OCI-M1 (cell line): ENCODE measurements around the gene ARL17B.
"Not testable (repeated sequence)": the region's sequence is repeated elsewhere in the genome, so short reads cannot be mapped to it uniquely, and the experiment has no call there.

ENCODE experiments used
- DNase-seq: peaks from one replicate; lab custom pipeline; 2025; lab: John Stamatoyannopoulos, UW

Gene ARL17B

DNA sequence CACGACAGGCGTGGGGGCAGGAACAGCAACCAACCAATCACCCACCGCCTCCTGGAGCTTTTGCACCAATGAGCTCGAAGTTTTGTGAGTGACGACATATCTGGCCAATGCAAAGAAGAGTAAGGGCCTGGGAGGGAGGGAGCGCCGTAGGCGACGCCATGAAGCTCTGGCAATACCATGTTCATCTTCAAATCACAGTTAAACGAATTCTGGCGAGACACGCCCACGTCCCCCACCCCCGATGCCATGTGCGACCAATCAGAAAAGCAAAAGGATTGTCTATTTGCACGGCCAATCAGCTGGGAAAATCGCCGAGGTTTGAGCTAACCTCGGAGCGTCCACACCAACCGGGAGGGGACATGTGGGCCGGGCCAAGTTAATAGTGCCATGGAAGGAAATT, at the start of gene ARL17B:
Gene ARL17B, minus strand, starts transcription at position 12 of the 400 bp plus-strand sequence. CDS start 3,369 bp downstream, outside the sequence.
- not testable (repeated sequence) for DNase-seq

GRCh38 chr17:46409864-46410263, 48.3 kb upstream of the ARL17B start:
- DNase-seq = not testable (repeated sequence)

- DNase-seq = not testable (repeated sequence)
Measured at GRCh38 chr17:46407155-46407554, 45.6 kb upstream of the ARL17B start.

- DNase-seq = not testable (repeated sequence)
Measured at GRCh38 chr17:46401033-46401787, 39.6 kb upstream of the ARL17B start.

DNA sequence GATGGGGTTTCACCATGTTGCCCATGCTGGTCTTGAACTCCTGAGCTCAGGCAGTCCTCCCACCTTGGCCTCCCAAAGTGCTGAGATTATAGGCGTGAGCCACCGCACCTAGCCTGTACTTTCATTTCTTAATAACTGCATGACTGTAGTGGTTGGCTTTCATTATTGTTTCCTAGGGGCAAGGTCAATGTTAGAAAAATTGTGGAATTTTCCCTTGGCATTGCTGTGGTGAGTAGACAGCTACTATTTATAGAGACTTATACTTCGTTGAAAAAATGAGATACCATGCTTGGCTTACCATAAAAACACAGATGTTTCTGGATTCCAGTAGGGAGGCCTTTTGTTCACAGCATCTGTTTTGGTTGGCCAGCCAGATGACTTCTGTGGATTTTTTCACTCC, 39.0 kb upstream of the ARL17B start:
- DNase-seq = not testable (repeated sequence)

GRCh38 chr17:46399993-46400392, 38.4 kb upstream of the ARL17B start:
- not testable (repeated sequence) for DNase-seq

DNA sequence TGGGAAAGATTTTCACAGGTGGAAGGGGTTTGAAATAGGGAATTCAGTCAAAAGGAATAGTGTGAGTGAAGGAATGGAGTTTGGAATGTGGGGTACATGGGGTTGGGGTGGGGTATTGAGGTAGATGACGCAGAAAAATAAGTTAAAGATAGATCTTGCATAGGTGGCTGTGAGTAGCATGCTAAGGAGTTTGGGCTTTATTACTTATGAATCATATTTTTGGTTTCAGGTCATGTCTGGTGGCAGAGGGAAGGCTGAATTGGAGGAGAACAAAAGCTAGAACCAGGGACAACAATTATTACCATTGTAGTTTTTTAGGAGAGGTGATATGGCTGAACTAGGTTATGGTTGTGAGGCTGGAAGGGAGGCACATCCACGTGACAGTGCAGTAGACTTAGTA, 34.7 kb upstream of the ARL17B start:
- DNase-seq = not testable (repeated sequence)

GRCh38 chr17:46393702-46394101, 32.1 kb upstream of the ARL17B start:
- DNase-seq = not testable (repeated sequence)

- DNase-seq = not testable (repeated sequence)
Measured at GRCh38 chr17:46385491-46385890, 23.9 kb upstream of the ARL17B start.

DNA sequence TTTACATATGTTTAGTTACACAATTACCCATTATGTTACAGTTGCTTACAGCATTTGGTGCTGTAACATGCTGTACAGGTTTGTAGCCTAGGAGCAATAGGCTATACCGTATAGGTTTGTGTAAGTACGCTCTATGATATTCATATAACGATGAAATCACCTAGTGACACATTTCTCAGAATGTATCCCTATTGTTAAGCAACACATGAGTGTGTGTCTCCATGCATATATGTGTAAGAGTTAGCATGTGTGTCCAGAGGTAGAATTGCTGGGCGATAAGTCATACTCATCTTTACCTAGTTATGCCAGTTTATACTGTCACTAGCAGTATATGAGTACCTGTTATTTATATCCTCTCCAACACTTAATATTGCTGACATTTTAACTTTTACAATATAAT, 21.6 kb upstream of the ARL17B start:
- DNase-seq = not testable (repeated sequence)

DNA sequence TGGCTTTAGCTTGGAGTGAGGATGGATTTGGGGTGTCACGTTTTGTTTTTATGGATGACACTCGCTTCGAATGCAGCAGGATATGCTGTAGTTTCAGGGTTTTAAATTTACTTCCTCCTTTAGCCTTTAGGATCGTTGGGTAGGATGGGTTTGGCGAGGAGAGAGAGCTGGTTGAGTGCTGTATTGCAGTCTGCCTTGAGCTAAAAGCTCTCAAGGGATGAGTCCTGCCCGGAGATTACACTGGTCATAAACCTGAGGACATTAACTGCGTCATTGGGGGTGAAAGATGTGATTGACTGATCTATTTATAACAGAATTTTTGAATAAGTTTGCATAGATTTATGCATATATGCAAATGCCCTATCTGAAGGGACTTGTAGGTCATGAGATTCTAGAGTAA, 11.9 kb upstream of the ARL17B start:
- DNase-seq = not testable (repeated sequence)

DNA sequence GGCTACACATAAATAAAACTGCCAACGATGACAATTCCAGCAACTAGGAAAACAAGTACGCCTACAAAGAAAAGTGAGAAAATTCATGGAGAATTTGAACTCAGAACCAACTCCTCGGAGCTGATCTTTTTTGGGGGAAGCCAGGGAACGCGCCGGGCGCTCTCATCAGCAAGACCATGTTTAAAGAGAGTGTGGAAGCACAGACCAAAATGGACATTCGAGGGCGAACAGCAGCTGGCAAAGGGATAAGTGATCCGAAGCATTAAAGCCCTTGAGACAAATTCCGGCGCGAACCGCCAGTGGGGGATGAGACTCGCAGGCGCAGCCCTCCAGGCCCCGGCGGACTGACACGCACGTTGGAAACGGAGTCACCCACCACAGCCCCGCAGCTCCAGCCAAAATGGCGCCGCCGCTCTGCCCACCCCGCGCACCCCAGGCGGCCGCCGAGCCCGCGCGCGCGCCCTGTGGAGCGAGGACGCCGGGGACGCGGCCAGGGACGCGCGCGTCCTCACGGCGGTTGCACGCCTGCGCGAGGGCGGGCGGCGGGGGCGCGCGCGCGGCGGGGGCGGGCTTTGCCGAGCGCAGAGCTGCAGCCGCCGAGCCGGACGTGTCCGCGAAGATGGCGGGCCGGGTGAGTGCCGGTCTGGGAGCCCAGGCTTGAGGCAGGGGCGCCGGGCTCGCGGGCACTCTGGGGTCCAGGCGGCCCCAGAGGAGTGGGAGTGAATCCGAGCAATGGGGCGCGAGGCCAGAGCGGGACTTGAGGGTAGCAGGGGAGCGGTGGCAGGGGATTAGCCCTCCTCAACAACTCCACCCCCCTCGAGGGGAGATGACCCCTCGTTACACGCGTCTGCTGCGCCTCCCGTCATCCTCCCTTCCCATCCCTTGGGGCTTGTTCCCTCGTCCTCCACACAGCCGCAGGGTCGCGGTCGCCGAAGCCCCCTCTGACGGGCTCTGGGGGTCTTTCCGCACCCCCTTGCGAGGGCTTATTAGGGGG, 11.0 kb upstream of the ARL17B start:
- not testable (repeated sequence) for DNase-seq

DNA sequence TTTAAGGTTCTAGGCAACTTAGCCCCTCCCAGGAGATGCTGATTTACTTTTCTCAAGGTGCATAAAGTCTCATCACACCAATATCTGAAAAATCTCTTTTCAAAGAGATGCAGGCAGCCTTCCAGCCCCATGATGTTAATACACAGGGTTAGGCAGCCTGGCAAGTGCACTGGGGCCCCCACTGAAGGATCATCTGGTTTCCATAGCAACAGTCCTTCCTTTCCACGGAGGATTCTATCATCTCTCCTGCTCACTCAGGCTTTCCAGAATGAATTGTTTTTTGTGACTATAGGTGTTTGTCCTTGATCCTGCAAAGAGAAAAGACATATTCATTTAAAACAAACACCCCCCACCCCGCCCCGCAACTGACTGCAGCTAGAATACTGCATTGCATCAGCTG, 6.0 kb upstream of the ARL17B start:
- not testable (repeated sequence) for DNase-seq

DNA sequence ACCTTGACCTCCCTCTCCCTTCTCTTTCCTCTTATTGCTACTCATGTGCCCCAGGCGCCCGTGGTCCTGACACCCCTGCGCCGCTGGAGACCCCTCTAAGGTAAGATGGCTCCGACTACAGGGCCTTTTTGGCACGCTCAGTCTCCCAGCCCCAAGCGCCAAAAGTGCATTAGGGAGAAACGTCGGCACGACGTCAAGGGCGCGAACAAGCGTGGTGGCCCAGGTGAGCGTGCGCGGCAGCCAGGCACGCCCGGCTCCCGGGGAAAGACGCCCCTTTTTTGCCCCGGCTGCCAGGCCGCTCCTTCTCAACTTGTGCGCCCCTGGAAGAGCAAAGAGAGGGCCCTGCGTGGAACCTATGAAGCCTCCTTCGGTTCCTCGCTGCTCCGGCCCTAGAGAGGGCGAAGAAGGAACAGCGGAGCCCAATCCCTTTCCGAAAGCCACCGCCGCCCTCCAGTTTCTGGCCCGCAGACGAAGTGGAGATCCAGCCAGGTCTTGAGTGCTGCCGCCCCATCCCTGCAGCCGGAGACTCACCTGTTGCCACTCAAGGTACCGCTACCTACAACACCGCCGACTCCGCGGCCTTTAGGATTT, 326 bp downstream of the ARL17B start:
- DNase-seq = not testable (repeated sequence)

DNA sequence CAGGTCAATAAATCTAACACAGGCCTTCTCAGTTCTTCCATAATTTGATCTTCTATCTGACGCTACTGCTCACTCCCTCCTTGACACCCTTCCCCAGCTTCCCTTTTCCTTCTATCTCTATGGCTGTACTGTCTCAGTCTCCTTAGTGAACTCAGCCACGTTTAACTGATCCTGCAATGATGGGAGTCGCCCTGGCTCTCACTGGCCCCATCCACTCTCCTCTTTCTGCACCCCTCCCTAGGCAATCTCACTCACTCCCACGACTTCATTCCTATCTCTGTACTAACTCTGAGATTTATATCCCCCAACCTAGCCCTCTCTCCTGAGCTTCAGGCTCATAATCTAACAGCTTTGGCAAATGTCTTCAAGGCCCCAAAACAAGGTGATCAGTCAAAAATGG, 7.7 kb downstream of the ARL17B start:
- DNase-seq = not testable (repeated sequence)

DNA sequence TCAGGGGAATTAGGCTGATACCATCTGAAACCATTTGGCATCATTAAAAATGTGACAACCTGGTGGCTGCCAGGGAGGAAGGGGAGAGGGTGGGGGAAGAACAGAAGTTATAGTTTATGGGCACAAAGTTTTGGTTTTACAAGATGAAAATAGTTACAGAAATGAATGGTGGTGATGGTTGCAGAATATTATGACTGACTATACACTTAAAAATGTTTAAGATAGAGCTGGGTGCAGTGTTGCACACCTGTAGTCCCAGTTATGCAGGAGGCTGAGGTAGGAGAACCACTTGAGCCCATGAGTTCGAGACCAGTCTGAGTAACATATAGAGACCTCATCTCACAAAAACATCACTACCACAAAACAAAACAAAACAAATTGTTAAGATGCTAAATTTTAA, 12.5 kb downstream of the ARL17B start:
- not testable (repeated sequence) for DNase-seq

DNA sequence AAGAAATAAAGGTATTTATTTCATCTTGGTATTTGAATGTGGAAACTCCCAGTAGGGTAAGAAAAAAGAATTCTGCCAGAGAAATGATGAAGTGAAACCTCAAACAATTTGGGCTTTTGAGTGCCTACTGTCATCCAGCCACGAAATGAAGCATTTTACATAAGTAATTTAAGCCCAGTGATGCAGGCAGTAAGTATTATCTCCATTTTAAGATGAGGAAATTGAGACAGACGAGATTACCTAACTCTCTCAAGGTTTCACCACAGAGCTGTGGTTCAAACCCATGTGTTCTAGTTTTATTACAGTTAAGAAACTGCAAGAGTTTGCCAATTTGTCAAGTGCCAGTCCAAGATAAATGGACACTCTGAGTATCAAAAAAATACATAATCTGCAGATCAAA, 13.2 kb downstream of the ARL17B start:
- not testable (repeated sequence) for DNase-seq

DNA sequence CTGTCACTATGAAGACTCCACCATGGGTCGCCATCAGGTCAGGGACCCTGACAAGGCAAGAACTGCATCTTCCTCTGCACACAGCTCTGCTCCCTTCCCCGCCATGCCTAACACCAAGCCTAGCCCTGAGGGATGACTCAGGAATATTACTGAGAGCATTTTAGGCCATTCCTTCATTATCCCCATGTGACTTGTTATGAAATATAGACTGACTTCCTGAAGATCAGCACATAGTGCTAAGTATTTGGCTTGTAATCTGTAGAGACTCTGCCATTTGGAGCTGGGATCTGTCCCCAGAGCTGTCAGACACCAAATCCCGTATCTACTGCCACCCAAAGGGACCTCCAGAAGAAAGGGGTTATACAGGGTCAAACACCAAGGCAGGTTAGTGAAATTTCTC, 19.4 kb downstream of the ARL17B start:
- not testable (repeated sequence) for DNase-seq

- DNase-seq = not testable (repeated sequence)
Measured at GRCh38 chr17:46341220-46341619, 20.3 kb downstream of the ARL17B start.

DNA sequence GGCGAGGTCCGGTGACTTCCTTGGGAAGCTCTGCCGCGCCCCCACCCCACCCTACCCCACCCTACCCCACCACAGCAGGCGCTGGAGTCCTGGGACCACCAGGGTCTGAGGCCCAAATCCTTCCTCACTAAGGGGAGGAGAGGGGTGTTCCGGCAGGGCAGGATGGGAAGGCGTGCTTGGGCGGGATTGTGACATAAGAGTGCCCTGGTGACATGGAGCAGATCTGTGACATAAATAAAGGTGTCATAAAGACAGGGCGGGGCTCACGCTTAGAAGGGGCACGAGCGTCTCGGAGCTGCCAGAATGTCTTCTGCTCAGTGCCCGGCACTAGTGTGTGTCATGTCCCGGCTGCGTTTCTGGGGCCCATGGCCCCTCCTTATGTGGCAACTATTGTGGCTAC, 66.7 kb downstream of the ARL17B start, which contains the start of gene LRRC37A:
Gene LRRC37A, plus strand, starts transcription at position 301 of the 400 bp plus-strand sequence. Its CDS starts 3 bp downstream, at position 304.
- not testable (repeated sequence) for DNase-seq

GRCh38 chr17:46291618-46292017, 69.9 kb downstream of the ARL17B start:
- DNase-seq = not testable (repeated sequence)
